Measurements from ENCODE around the gene RNF222. TPM values are rescaled to one million over a fixed set of nuclear protein-coding genes. Genes with fewer than 3 reads are reported as not detected.

Gene RNF222
- total RNA-seq, 1 donor from 2014 or later, result not detected

GRCh38 chr17:8421571-8421970 is 23.9 kb upstream of the RNF222 start:
- Histone ChIP-seq H3K27ac (ENCODE audit: low read depth, low read length) (no peak overlapping the region), H3K4me1 (ENCODE audit: insufficient read depth, low read length) (peaks cover 5% of the 10 kb centered on the region), H3K9me3 (ENCODE audit: insufficient read depth, low read depth, low read length) (no peaks in the 10 kb centered on the region), H4K20me1 (ENCODE audit: insufficient read depth, low read length) (no peaks in the 10 kb centered on the region), H3K27me3 (ENCODE audit: insufficient read depth, low read length) (peaks cover 24% of the 10 kb centered on the region), H3K36me3 (ENCODE audit: insufficient read depth, low read length) (no peaks in the 10 kb centered on the region), H2AFZ (ENCODE audit: low read depth, low read length) (no peak overlapping the region), H3K79me2 (ENCODE audit: insufficient read depth, low read length) (no peaks in the 10 kb centered on the region), H3K4me3 (ENCODE audit: insufficient read depth, low read depth, low read length) (no peak overlapping the region), H3K4me2 (ENCODE audit: low read length) (no peak overlapping the region), H3K9ac (ENCODE audit: low read length) (no peak overlapping the region)
- TF ChIP-seq CTCF (IDR thresholded peaks at IDR 0.05; ENCODE audit: insufficient read depth, low read depth, low read length), result no peak
- TF ChIP-seq EZH2 (IDR thresholded peaks at IDR 0.05; ENCODE audit: insufficient read depth, low read length), result no peak
- DNase-seq (ENCODE audit: low read depth) (no peak), FAIRE-seq (no peak)
- H3K9me3 Mint-ChIP-seq (ENCODE audit: unreplicated experiment), result no peaks in the 10 kb centered on the region
- H3K4me1 Mint-ChIP-seq (ENCODE audit: low read depth, unreplicated experiment), result no peaks in the 10 kb centered on the region
- H3K36me3 Mint-ChIP-seq (ENCODE audit: low read depth, unreplicated experiment), result no peaks in the 10 kb centered on the region
- no peak overlapping the region for H3K27ac Mint-ChIP-seq (ENCODE audit: unreplicated experiment)
- peaks cover 16% of the 10 kb centered on the region for H3K27me3 Mint-ChIP-seq (ENCODE audit: low read depth, unreplicated experiment)
- no peak overlapping the region for H3K4me3 Mint-ChIP-seq (ENCODE audit: unreplicated experiment)

DNA sequence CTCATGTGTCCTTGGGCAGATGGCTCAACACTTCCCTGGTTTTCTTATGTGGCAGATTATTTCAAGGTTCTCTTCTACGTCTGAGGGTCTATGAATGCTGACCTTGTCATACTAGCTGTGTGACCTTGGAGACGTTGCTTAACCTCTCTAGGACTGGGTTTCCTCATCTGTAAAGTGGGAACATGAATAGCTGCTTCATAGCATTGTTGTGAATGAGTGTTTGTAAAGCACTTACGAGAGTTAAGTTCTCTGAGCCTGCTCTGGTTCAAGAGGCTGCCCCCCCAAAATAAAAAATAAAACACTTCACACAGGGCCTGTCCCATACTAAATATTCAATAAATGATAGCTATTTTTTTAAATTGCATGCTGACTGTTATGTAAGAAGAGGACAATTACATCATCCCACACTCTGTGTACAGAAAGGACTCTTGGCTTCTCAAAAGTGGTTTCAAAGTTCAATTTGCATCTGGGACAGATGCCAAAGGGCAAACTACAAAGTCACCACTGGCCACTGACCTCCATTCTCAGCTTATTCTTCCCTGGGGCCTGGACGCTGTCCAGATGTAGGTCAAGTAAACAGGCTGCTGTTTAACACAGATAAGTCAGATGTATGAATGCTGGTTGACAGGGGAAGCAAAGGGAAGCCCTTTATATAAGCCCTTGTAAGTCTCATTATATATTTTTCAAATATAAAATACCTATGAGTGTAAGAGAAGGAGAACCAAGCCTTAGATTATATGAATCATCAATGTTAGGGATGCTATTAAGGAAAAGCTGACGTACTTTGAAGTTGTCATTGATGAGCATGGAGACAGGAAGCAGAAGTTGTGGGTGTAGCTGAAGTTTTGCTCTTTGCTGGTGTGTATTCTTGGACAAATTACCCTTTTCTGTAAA is 22.7 kb upstream of the RNF222 start:
- Histone ChIP-seq H3K27me3 (ENCODE audit: insufficient read depth, low read length) (peaks cover 30% of the 10 kb centered on the region), H3K9me3 (ENCODE audit: insufficient read depth, low read depth, low read length) (no peaks in the 10 kb centered on the region), H3K27ac (ENCODE audit: low read depth, low read length) (no peak overlapping the region), H3K4me1 (ENCODE audit: insufficient read depth, low read length) (peaks cover 5% of the 10 kb centered on the region), H4K20me1 (ENCODE audit: insufficient read depth, low read length) (no peaks in the 10 kb centered on the region), H3K4me2 (ENCODE audit: low read length) (no peak overlapping the region), H3K4me3 (ENCODE audit: insufficient read depth, low read depth, low read length) (no peak overlapping the region), H3K36me3 (ENCODE audit: insufficient read depth, low read length) (no peaks in the 10 kb centered on the region), H3K9ac (ENCODE audit: low read length) (no peak overlapping the region), H3K79me2 (ENCODE audit: insufficient read depth, low read length) (no peaks in the 10 kb centered on the region), H2AFZ (ENCODE audit: low read depth, low read length) (no peak overlapping the region)
- Mint-ChIP-seq H3K27ac (ENCODE audit: unreplicated experiment) (no peak overlapping the region), H3K27me3 (ENCODE audit: low read depth, unreplicated experiment) (peaks cover 19% of the 10 kb centered on the region), H3K4me1 (ENCODE audit: low read depth, unreplicated experiment) (no peaks in the 10 kb centered on the region), H3K4me3 (ENCODE audit: unreplicated experiment) (no peak overlapping the region), H3K36me3 (ENCODE audit: low read depth, unreplicated experiment) (no peaks in the 10 kb centered on the region), H3K9me3 (ENCODE audit: unreplicated experiment) (no peaks in the 10 kb centered on the region)
- TF ChIP-seq CTCF (IDR thresholded peaks at IDR 0.05; ENCODE audit: insufficient read depth, low read depth, low read length) (no peak), EZH2 (IDR thresholded peaks at IDR 0.05; ENCODE audit: insufficient read depth, low read length) (no peak)
- DNase-seq (ENCODE audit: low read depth) (peak; percentile 45), FAIRE-seq (no peak)

DNA sequence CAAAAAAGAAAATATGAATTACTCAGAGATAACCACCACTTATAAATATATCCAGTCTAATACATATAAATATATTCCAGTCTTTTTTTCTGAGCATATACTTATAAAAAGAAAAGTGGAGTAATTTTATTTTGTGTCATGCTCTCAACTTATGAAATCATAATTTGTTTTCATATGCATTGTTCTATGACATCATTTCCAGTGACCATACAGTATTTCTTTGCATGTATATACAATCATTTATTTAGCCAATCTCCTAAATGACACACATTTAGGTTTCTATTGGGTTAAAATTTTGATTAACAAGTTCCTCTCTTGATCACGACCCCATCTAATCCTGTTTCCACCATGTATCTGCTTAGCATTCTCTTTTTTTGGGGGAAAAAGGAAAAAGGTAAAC is 21.7 kb upstream of the RNF222 start:
- Mint-ChIP-seq H3K4me3 (ENCODE audit: unreplicated experiment) (no peak overlapping the region), H3K27ac (ENCODE audit: unreplicated experiment) (no peak overlapping the region), H3K9me3 (ENCODE audit: unreplicated experiment) (no peaks in the 10 kb centered on the region), H3K36me3 (ENCODE audit: low read depth, unreplicated experiment) (no peaks in the 10 kb centered on the region), H3K27me3 (ENCODE audit: low read depth, unreplicated experiment) (peaks cover 19% of the 10 kb centered on the region), H3K4me1 (ENCODE audit: low read depth, unreplicated experiment) (no peaks in the 10 kb centered on the region)
- Histone ChIP-seq H3K27me3 (ENCODE audit: insufficient read depth, low read length) (peaks cover 30% of the 10 kb centered on the region), H2AFZ (ENCODE audit: low read depth, low read length) (no peak overlapping the region), H3K4me1 (ENCODE audit: insufficient read depth, low read length) (peaks cover 5% of the 10 kb centered on the region), H3K79me2 (ENCODE audit: insufficient read depth, low read length) (no peaks in the 10 kb centered on the region), H3K27ac (ENCODE audit: low read depth, low read length) (no peak overlapping the region), H3K9ac (ENCODE audit: low read length) (no peak overlapping the region), H3K36me3 (ENCODE audit: insufficient read depth, low read length) (no peaks in the 10 kb centered on the region), H3K9me3 (ENCODE audit: insufficient read depth, low read depth, low read length) (no peaks in the 10 kb centered on the region), H3K4me2 (ENCODE audit: low read length) (no peak overlapping the region), H4K20me1 (ENCODE audit: insufficient read depth, low read length) (no peaks in the 10 kb centered on the region), H3K4me3 (ENCODE audit: insufficient read depth, low read depth, low read length) (no peak overlapping the region)
- TF ChIP-seq EZH2 (IDR thresholded peaks at IDR 0.05; ENCODE audit: insufficient read depth, low read length), result no peak
- no peak for TF ChIP-seq CTCF (IDR thresholded peaks at IDR 0.05; ENCODE audit: insufficient read depth, low read depth, low read length)
- no peak for DNase-seq (ENCODE audit: low read depth)
- FAIRE-seq, result no peak
